Heart left ventricle (tissue), 16 donors: ENCODE measurements around the gene RPGR. TPM values are rescaled to one million over a fixed set of nuclear protein-coding genes. Genes with fewer than 3 reads are reported as not detected.

ENCODE experiments used
- ATAC-seq, 4 donors: fragments of 200-7000 bp; cut with Tn5 transposase; one replicate each; pipeline ENCODE4 v1.9.1; 2020 to 2022; ENCODE audit warnings: moderate library complexity in 4 of 4, mild to moderate bottlenecking in 3 of 4, moderate number of reproducible peaks in 1 of 4
- DNase-seq, 5 donors: peaks; one replicate each; pipeline ENCODE4 v3.0.0-alpha.2; 2020
- H3K27ac ChIP-seq, 12 donors: fragments of 200-600 bp; sonication (generic) in 4 of 12; one replicate each; pipeline versions ENCODE4 v1.5.0 to v1.8.0; 2016 to 2022; ENCODE audit warnings: mild to moderate bottlenecking in 2 of 12
- H3K27me3 ChIP-seq, 9 donors: fragments of 200-600 bp; sonication (generic) in 2 of 9; one replicate each; pipeline versions ENCODE4 v1.5.1 to v1.8.0; 2016 to 2022; ENCODE audit warnings: mild to moderate bottlenecking in 3 of 9
- H3K36me3 ChIP-seq, 9 donors: fragments of 200-600 bp; sonication (generic) in 2 of 9; one replicate each; pipeline versions ENCODE4 v1.5.0 to v1.8.0; 2018 to 2022; ENCODE audit warnings: mild to moderate bottlenecking in 2 of 9
- H3K4me1 ChIP-seq, 12 donors: fragments of 200-600 bp; sonication (generic) in 4 of 12; one replicate each; pipeline versions ENCODE4 v1.5.0 to v1.8.0; 2016 to 2022; ENCODE audit warnings: mild to moderate bottlenecking in 3 of 12
- H3K4me3 ChIP-seq, 12 donors: fragments of 200-600 bp; sonication (generic) in 4 of 12; one replicate each; pipeline versions ENCODE4 v1.5.0 to v1.8.0; 2017 to 2022; ENCODE audit warnings: mild to moderate bottlenecking in 9 of 12, moderate library complexity in 4 of 12
- H3K9me3 ChIP-seq, 12 donors: fragments of 200-600 bp; sonication (generic) in 4 of 12; one replicate each; pipeline versions ENCODE4 v1.5.0 to v1.8.0; 2016 to 2022; ENCODE audit warnings: mild to moderate bottlenecking in 1 of 12
- CTCF ChIP-seq, 12 donors: fragments of 200-600 bp; sonication (generic) in 4 of 12; IDR thresholded peaks; one replicate each; pipeline versions ENCODE4 v1.5.0 to v1.8.0; 2018 to 2022; ENCODE audit warnings: antibody characterized with exemption in 12 of 12, mild to moderate bottlenecking in 5 of 12
- POLR2A ChIP-seq, 2 donors: fragments of 450-650 bp; IDR thresholded peaks; one replicate each; pipeline ENCODE4 v1.6.1; 2017; ENCODE audit warnings: antibody characterized with exemption in 2 of 2, mild to moderate bottlenecking in 2 of 2, moderate library complexity in 2 of 2
- WGBS, 4 donors: extraction: QIAGEN DNeasy Blood & Tissue Kit in 2 of 4; methylation state at CpG; one replicate each; pipeline versions ENCODE4 v1.1.5 to v1.1.7; 2013 to 2018; 5-methylcytosine and 5-hydroxymethylcytosine counted together
- intact Hi-C, 10 donors: fragments of 100-400 bp; cut with DNase I; formaldehyde crosslinking; loops; one replicate each; pipeline versions ENCODE4 v1.11.1 to v1.14.2; 2022
- polyA plus RNA-seq, 2 donors: library from polyadenylated mRNA; stranded (reverse); fragments of 200-250 nt; gene quantifications; one replicate each; pipeline ENCODE4 v1.2.3, GENCODE V29; 2013
- total RNA-seq, 9 donors: library from RNA; depleted of rRNA in 2 of 9; stranded (reverse); fragments of >200 nt in 2 of 9; fragmentation: NEBNext Ultra II Directional in 3 of 9; extraction: Animal tissue kit (Norgen Biotek cat#: 25700) in 3 of 9; gene quantifications; one replicate each; pipeline versions ENCODE4 v1.1.0 to v1.2.4, GENCODE V29; 2016 to 2023
- donor health status: ischemic (EF 13 %, LVEDD 7.1; RV severe dilation, severe dysfunction).
- donor health status: healthy with polysubstance abuse.
- donor health status: DM: no; HTN: yes; CAD: no.
- donor health status: DM: no; HTN: no; CAD: no.
- donor health status: ischemic (EF 25% LVEDD 6.9; RV normal size, moderate dysfunction).
- donor health status: ischemic (EF 25% LVEDD 5.7; RV mildly dilated, moderate dysfunction).
- donor health status: healthy.
- donor health status: DM: yes; HTN: yes; CAD: no.
- donor health status: ischemic (EF 35%, LVEDD 5.7; RV mildly dilated, moderate dysfunction).
- donor health status: nonischemic (EF 11% LVEDD 7.7; RV severe dilation, severe dysfunction).
- donor health status: DM: yes; HTN: yes; CAD: no.
- donor health status: PGD.
- donor health status: ischemic (EF 29% LVEDD 5.4; RV normal size, mild dysfunction).
- donor health status: nonischemic (EF 23%, LVEDD 6.1; RV moderate dilation, normal function).

RPGR gene
- total and polyA plus RNA-seq, 11 donors: 4.1 to 13.0 (median 6.9) TPM

GRCh38 chrX:38347136-38347535 is 19.8 kb upstream of the RPGR start:
- WGBS, 4 donors: 67 to 90% (median 77%) methylated on average over 2 of the region's 2 CpGs
- TF ChIP-seq POLR2A (IDR thresholded peaks at IDR 0.05) (no peak), CTCF (IDR thresholded peaks at IDR 0.05) (no peak)
- peak in 3 of 4 donors; percentile 51 to 91 (median 75) for ATAC-seq

GRCh38 chrX:38346150-38346549 is 18.8 kb upstream of the RPGR start:
- Histone ChIP-seq H3K27me3 (peaks cover 0 to 8% (median 0%) of the 10 kb centered on the region in 9 donors), H3K27ac (no peak overlapping the region), H3K36me3 (no peaks in the 10 kb centered on the region), H3K9me3 (no peaks in the 10 kb centered on the region), H3K4me3 (no peak overlapping the region), H3K4me1 (peaks cover 0 to 5% (median 0%) of the 10 kb centered on the region in 12 donors)
- DNase-seq (no peak), ATAC-seq (no peak)
- TF ChIP-seq POLR2A (IDR thresholded peaks at IDR 0.05) (no peak), CTCF (IDR thresholded peaks at IDR 0.05) (no peak)
- intact Hi-C loops: no loop called here
- WGBS, 4 donors: 51 to 92% (median 65%) methylated on average over 5 of the region's 5 CpGs

More at GRCh38 chrX:38347136-38347535, 19.8 kb upstream of the RPGR start:
- Histone ChIP-seq H3K27ac (peak overlapping the region in 1 of 12 donors; percentile 30), H3K36me3 (no peaks in the 10 kb centered on the region), H3K9me3 (no peaks in the 10 kb centered on the region), H3K4me1 (peaks cover 0 to 5% (median 0%) of the 10 kb centered on the region in 12 donors), H3K27me3 (peaks cover 0 to 9% (median 0%) of the 10 kb centered on the region in 9 donors), H3K4me3 (no peak overlapping the region)
- DNase-seq: no peak
- intact Hi-C loops: no loop called here

- Histone ChIP-seq H3K4me3 (no peak overlapping the region), H3K27me3 (peaks cover 0 to 12% (median 0%) of the 10 kb centered on the region in 9 donors), H3K4me1 (peaks cover 0 to 5% (median 0%) of the 10 kb centered on the region in 12 donors), H3K27ac (no peak overlapping the region), H3K9me3 (no peaks in the 10 kb centered on the region), H3K36me3 (no peaks in the 10 kb centered on the region)
- DNase-seq (no peak), ATAC-seq (no peak)
- TF ChIP-seq CTCF (IDR thresholded peaks at IDR 0.05) (no peak), POLR2A (IDR thresholded peaks at IDR 0.05) (no peak)
- WGBS, 4 donors: 45 to 83% (median 64%) methylated on average over 2 of the region's 2 CpGs
- intact Hi-C loops: no loop called here
These were observed 15.8 kb upstream of the RPGR start for GRCh38 chrX:38342853-38343778.

GRCh38 chrX:38341442-38341841 is 14.1 kb upstream of the RPGR start:
- DNase-seq: no peak
- no peaks in the 10 kb centered on the region for H3K9me3 ChIP-seq
- intact Hi-C loops: no loop called here
- H3K27me3 ChIP-seq: peaks cover 0 to 20% (median 0%) of the 10 kb centered on the region in 9 donors
- H3K27ac ChIP-seq: no peak overlapping the region
- TF ChIP-seq POLR2A (IDR thresholded peaks at IDR 0.05) (no peak), CTCF (IDR thresholded peaks at IDR 0.05) (no peak)
- ATAC-seq: no peak
- WGBS, 4 donors: 69 to 78% (median 74%) methylated on average over 3 of the region's 3 CpGs
- H3K36me3 ChIP-seq: no peaks in the 10 kb centered on the region
- H3K4me1 ChIP-seq: no peaks in the 10 kb centered on the region
- H3K4me3 ChIP-seq: no peak overlapping the region
